Heart left ventricle (tissue), 16 donors: Measurements from ENCODE around the gene ASPDH. TPM values are rescaled to one million over a fixed set of nuclear protein-coding genes. Genes with fewer than 3 reads are reported as not detected.

Source experiments
- ATAC-seq, 4 donors: fragments of 200-7000 bp; cut with Tn5 transposase; one replicate each; pipeline ENCODE4 v1.9.1; 2020 to 2022; ENCODE audit warnings: moderate library complexity in 4 of 4, mild to moderate bottlenecking in 3 of 4, moderate number of reproducible peaks in 1 of 4
- DNase-seq, 5 donors: peaks; one replicate each; pipeline ENCODE4 v3.0.0-alpha.2; 2020
- H3K27ac ChIP-seq, 12 donors: fragments of 200-600 bp; sonication (generic) in 4 of 12; one replicate each; pipeline versions ENCODE4 v1.5.0 to v1.8.0; 2016 to 2022; ENCODE audit warnings: mild to moderate bottlenecking in 2 of 12
- H3K27me3 ChIP-seq, 9 donors: fragments of 200-600 bp; sonication (generic) in 2 of 9; one replicate each; pipeline versions ENCODE4 v1.5.1 to v1.8.0; 2016 to 2022; ENCODE audit warnings: mild to moderate bottlenecking in 3 of 9
- H3K36me3 ChIP-seq, 9 donors: fragments of 200-600 bp; sonication (generic) in 2 of 9; one replicate each; pipeline versions ENCODE4 v1.5.0 to v1.8.0; 2018 to 2022; ENCODE audit warnings: mild to moderate bottlenecking in 2 of 9
- H3K4me1 ChIP-seq, 12 donors: fragments of 200-600 bp; sonication (generic) in 4 of 12; one replicate each; pipeline versions ENCODE4 v1.5.0 to v1.8.0; 2016 to 2022; ENCODE audit warnings: mild to moderate bottlenecking in 3 of 12
- H3K4me3 ChIP-seq, 12 donors: fragments of 200-600 bp; sonication (generic) in 4 of 12; one replicate each; pipeline versions ENCODE4 v1.5.0 to v1.8.0; 2017 to 2022; ENCODE audit warnings: mild to moderate bottlenecking in 9 of 12, moderate library complexity in 4 of 12
- H3K9me3 ChIP-seq, 12 donors: fragments of 200-600 bp; sonication (generic) in 4 of 12; one replicate each; pipeline versions ENCODE4 v1.5.0 to v1.8.0; 2016 to 2022; ENCODE audit warnings: mild to moderate bottlenecking in 1 of 12
- CTCF ChIP-seq, 12 donors: fragments of 200-600 bp; sonication (generic) in 4 of 12; IDR thresholded peaks; one replicate each; pipeline versions ENCODE4 v1.5.0 to v1.8.0; 2018 to 2022; ENCODE audit warnings: antibody characterized with exemption in 12 of 12, mild to moderate bottlenecking in 5 of 12
- POLR2A ChIP-seq, 2 donors: fragments of 450-650 bp; IDR thresholded peaks; one replicate each; pipeline ENCODE4 v1.6.1; 2017; ENCODE audit warnings: antibody characterized with exemption in 2 of 2, mild to moderate bottlenecking in 2 of 2, moderate library complexity in 2 of 2
- WGBS, 4 donors: extraction: QIAGEN DNeasy Blood & Tissue Kit in 2 of 4; methylation state at CpG; one replicate each; pipeline versions ENCODE4 v1.1.5 to v1.1.7; 2013 to 2018; 5-methylcytosine and 5-hydroxymethylcytosine counted together
- intact Hi-C, 10 donors: fragments of 100-400 bp; cut with DNase I; formaldehyde crosslinking; loops; one replicate each; pipeline versions ENCODE4 v1.11.1 to v1.14.2; 2022
- polyA plus RNA-seq, 2 donors: library from polyadenylated mRNA; stranded (reverse); fragments of 200-250 nt; gene quantifications; one replicate each; pipeline ENCODE4 v1.2.3, GENCODE V29; 2013
- total RNA-seq, 9 donors: library from RNA; depleted of rRNA in 2 of 9; stranded (reverse); fragments of >200 nt in 2 of 9; fragmentation: NEBNext Ultra II Directional in 3 of 9; extraction: Animal tissue kit (Norgen Biotek cat#: 25700) in 3 of 9; gene quantifications; one replicate each; pipeline versions ENCODE4 v1.1.0 to v1.2.4, GENCODE V29; 2016 to 2023
- donor health status: ischemic (EF 13 %, LVEDD 7.1; RV severe dilation, severe dysfunction).
- donor health status: healthy with polysubstance abuse.
- donor health status: DM: no; HTN: yes; CAD: no.
- donor health status: DM: no; HTN: no; CAD: no.
- donor health status: ischemic (EF 25% LVEDD 6.9; RV normal size, moderate dysfunction).
- donor health status: ischemic (EF 25% LVEDD 5.7; RV mildly dilated, moderate dysfunction).
- donor health status: healthy.
- donor health status: DM: yes; HTN: yes; CAD: no.
- donor health status: ischemic (EF 35%, LVEDD 5.7; RV mildly dilated, moderate dysfunction).
- donor health status: nonischemic (EF 11% LVEDD 7.7; RV severe dilation, severe dysfunction).
- donor health status: DM: yes; HTN: yes; CAD: no.
- donor health status: PGD.
- donor health status: ischemic (EF 29% LVEDD 5.4; RV normal size, mild dysfunction).
- donor health status: nonischemic (EF 23%, LVEDD 6.1; RV moderate dilation, normal function).

Gene ASPDH
- total and polyA plus RNA-seq, 11 donors: not detected

- intact Hi-C loops: loop anchor here in 1 of 10 donors (5.0 kb wide), 1 partner anchor 198 kb away; no protein-coding TSS in a partner anchor
- ATAC-seq (peak in 2 of 4 donors; percentile 10 to 24), DNase-seq (peak in 1 of 5 donors; percentile 41)
- WGBS, 4 donors: 36 to 43% (median 38%) methylated on average over 23 to 28 of the region's 28 CpGs
- H3K27ac ChIP-seq: peak overlapping the region in 1 of 12 donors; percentile 26
- H3K4me1 ChIP-seq: peaks cover 0 to 25% (median 6%) of the 10 kb centered on the region in 12 donors
- peaks cover 0 to 59% (median 22%) of the 10 kb centered on the region in 9 donors for H3K27me3 ChIP-seq
- TF ChIP-seq CTCF (IDR thresholded peaks at IDR 0.05) (no peak), POLR2A (IDR thresholded peaks at IDR 0.05) (no peak)
- H3K4me3 ChIP-seq: peak overlapping the region in 11 of 12 donors; percentile 26 to 56 (median 50)
- no peaks in the 10 kb centered on the region for H3K36me3 ChIP-seq
- H3K9me3 ChIP-seq: no peaks in the 10 kb centered on the region
Observed at GRCh38 chr19:50555450-50556281, 42.0 kb upstream of the ASPDH start.

GRCh38 chr19:50555033-50555432 is 41.3 kb upstream of the ASPDH start:
- TF ChIP-seq CTCF (IDR thresholded peaks at IDR 0.05): no peak
- no peak for TF ChIP-seq POLR2A (IDR thresholded peaks at IDR 0.05)
- no peak for ATAC-seq
- intact Hi-C loops: loop anchor here in 1 of 10 donors (5.0 kb wide), 1 partner anchor 198 kb away; no protein-coding TSS in a partner anchor
- H3K27ac ChIP-seq: no peak overlapping the region
- H3K36me3 ChIP-seq: no peaks in the 10 kb centered on the region
- no peak overlapping the region for H3K4me3 ChIP-seq
- peaks cover 0 to 59% (median 22%) of the 10 kb centered on the region in 9 donors for H3K27me3 ChIP-seq
- no peak for DNase-seq
- 81 to 90% (median 83%) methylated on average over 10 to 12 of the region's 12 CpGs for WGBS, 4 donors
- H3K4me1 ChIP-seq: peaks cover 0 to 21% (median 6%) of the 10 kb centered on the region in 12 donors
- H3K9me3 ChIP-seq: no peaks in the 10 kb centered on the region

GRCh38 chr19:50554212-50554611 is 40.5 kb upstream of the ASPDH start:
- Histone ChIP-seq H3K36me3 (no peaks in the 10 kb centered on the region), H3K9me3 (no peaks in the 10 kb centered on the region), H3K27me3 (peaks cover 0 to 59% (median 22%) of the 10 kb centered on the region in 9 donors), H3K27ac (no peak overlapping the region), H3K4me1 (peaks cover 0 to 21% (median 6%) of the 10 kb centered on the region in 12 donors), H3K4me3 (no peak overlapping the region)
- ATAC-seq: no peak
- no peak for DNase-seq
- no peak for TF ChIP-seq CTCF (IDR thresholded peaks at IDR 0.05)
- TF ChIP-seq POLR2A (IDR thresholded peaks at IDR 0.05): no peak
- intact Hi-C loops: no loop called here
- WGBS, 4 donors: 90 to 95% (median 93%) methylated on average over 4 to 10 of the region's 10 CpGs

- TF ChIP-seq POLR2A (IDR thresholded peaks at IDR 0.05) (no peak), CTCF (IDR thresholded peaks at IDR 0.05) (no peak)
Observed at GRCh38 chr19:50553134-50553703, 39.5 kb upstream of the ASPDH start.

More at GRCh38 chr19:50553134-50553703, 39.5 kb upstream of the ASPDH start:
- H3K27me3 ChIP-seq: peaks cover 0 to 54% (median 22%) of the 10 kb centered on the region in 9 donors
- peaks cover 0 to 21% (median 6%) of the 10 kb centered on the region in 12 donors for H3K4me1 ChIP-seq
- WGBS, 4 donors: 77 to 82% (median 79%) methylated on average over 19 of the region's 19 CpGs
- no peaks in the 10 kb centered on the region for H3K9me3 ChIP-seq
- DNase-seq (no peak), ATAC-seq (no peak)
- H3K4me3 ChIP-seq: no peak overlapping the region
- H3K27ac ChIP-seq: no peak overlapping the region
- intact Hi-C loops: no loop called here
- H3K36me3 ChIP-seq: no peaks in the 10 kb centered on the region
